Measurements from ENCODE around the gene SSRP1.
"Not testable (repeated sequence)": the region's sequence is repeated elsewhere in the genome, so short reads cannot be mapped to it uniquely, and the experiment has no call there.

The SSRP1 gene

GRCh38 chr11:57297221-57297620 lies 38.5 kb downstream of the SSRP1 start:
- DNase-seq = no peak
- H3K36me3 Mint-ChIP-seq (ENCODE audit: low read depth) = peaks cover 34% of the 10 kb centered on the region
- peaks cover 11% of the 10 kb centered on the region for H3K9me3 Mint-ChIP-seq
- H3K4me1 Mint-ChIP-seq = no peaks in the 10 kb centered on the region
- H3K4me3 Mint-ChIP-seq = no peak overlapping the region
- H3K27ac Mint-ChIP-seq = no peak overlapping the region
- no peak for ATAC-seq
- no peaks in the 10 kb centered on the region for H3K27me3 Mint-ChIP-seq

- not testable (repeated sequence) for ATAC-seq, H3K27ac Mint-ChIP-seq, H3K4me1 Mint-ChIP-seq, H3K27me3 Mint-ChIP-seq, H3K4me3 Mint-ChIP-seq, DNase-seq
- Mint-ChIP-seq H3K9me3 (peaks cover 11% of the 10 kb centered on the region), H3K36me3 (ENCODE audit: low read depth) (peaks cover 26% of the 10 kb centered on the region)
Observed at GRCh38 chr11:57296205-57296604, 39.5 kb downstream of the SSRP1 start.

GRCh38 chr11:57294225-57295131 lies 41.2 kb downstream of the SSRP1 start:
- no peak for DNase-seq
- H3K27ac Mint-ChIP-seq = no peak overlapping the region
- ATAC-seq = no peak
- no peaks in the 10 kb centered on the region for H3K4me1 Mint-ChIP-seq
- H3K4me3 Mint-ChIP-seq = no peak overlapping the region
- peaks cover 2% of the 10 kb centered on the region for H3K27me3 Mint-ChIP-seq
- peaks cover 10% of the 10 kb centered on the region for H3K36me3 Mint-ChIP-seq (ENCODE audit: low read depth)
- peaks cover 7% of the 10 kb centered on the region for H3K9me3 Mint-ChIP-seq

GRCh38 chr11:57290288-57290687 lies 45.4 kb downstream of the SSRP1 start:
- peaks cover 2% of the 10 kb centered on the region for H3K27me3 Mint-ChIP-seq

GRCh38 chr11:57288771-57289579 lies 46.7 kb downstream of the SSRP1 start:
- H3K27ac Mint-ChIP-seq = no peak overlapping the region
- H3K4me3 Mint-ChIP-seq = no peak overlapping the region
- peaks cover 2% of the 10 kb centered on the region for H3K27me3 Mint-ChIP-seq
- DNase-seq (no peak), ATAC-seq (peak; percentile 67)
- no peaks in the 10 kb centered on the region for H3K4me1 Mint-ChIP-seq
- H3K36me3 Mint-ChIP-seq (ENCODE audit: low read depth) = no peaks in the 10 kb centered on the region
- H3K9me3 Mint-ChIP-seq = no peaks in the 10 kb centered on the region

More at GRCh38 chr11:57290288-57290687, 45.4 kb downstream of the SSRP1 start:
- DNase-seq = no peak
- Mint-ChIP-seq H3K4me3 (no peak overlapping the region), H3K36me3 (ENCODE audit: low read depth) (no peaks in the 10 kb centered on the region), H3K4me1 (no peaks in the 10 kb centered on the region), H3K9me3 (no peaks in the 10 kb centered on the region), H3K27ac (no peak overlapping the region)
- ATAC-seq = no peak

GRCh38 chr11:57287884-57288283 lies 47.8 kb downstream of the SSRP1 start:
- Mint-ChIP-seq H3K27me3 (peaks cover 2% of the 10 kb centered on the region), H3K4me1 (no peaks in the 10 kb centered on the region), H3K9me3 (no peaks in the 10 kb centered on the region), H3K27ac (no peak overlapping the region), H3K4me3 (no peak overlapping the region), H3K36me3 (ENCODE audit: low read depth) (no peaks in the 10 kb centered on the region)
- no peak for ATAC-seq
- no peak for DNase-seq

- no peak overlapping the region for H3K27ac Mint-ChIP-seq
- peak; percentile 28 for ATAC-seq
Observed at GRCh38 chr11:57283231-57283990, 52.3 kb downstream of the SSRP1 start.

GRCh38 chr11:57281546-57281945 lies 54.1 kb downstream of the SSRP1 start:
- not testable (repeated sequence) for H3K4me3 Mint-ChIP-seq; H3K36me3 Mint-ChIP-seq (ENCODE audit: low read depth); H3K4me1 Mint-ChIP-seq; ATAC-seq; H3K9me3 Mint-ChIP-seq; DNase-seq; H3K27ac Mint-ChIP-seq
- peaks cover 18% of the 10 kb centered on the region for H3K27me3 Mint-ChIP-seq

More at GRCh38 chr11:57283231-57283990, 52.3 kb downstream of the SSRP1 start:
- no peak for DNase-seq
- no peak overlapping the region for H3K4me3 Mint-ChIP-seq
- H3K9me3 Mint-ChIP-seq = no peaks in the 10 kb centered on the region
- no peaks in the 10 kb centered on the region for H3K36me3 Mint-ChIP-seq (ENCODE audit: low read depth)
- H3K4me1 Mint-ChIP-seq = no peaks in the 10 kb centered on the region
- peaks cover 5% of the 10 kb centered on the region for H3K27me3 Mint-ChIP-seq

GRCh38 chr11:57279116-57279515 lies 56.6 kb downstream of the SSRP1 start:
- Mint-ChIP-seq H3K4me1 (peaks cover 4% of the 10 kb centered on the region), H3K9me3 (peaks cover 3% of the 10 kb centered on the region), H3K27ac (no peak overlapping the region), H3K27me3 (peaks cover 24% of the 10 kb centered on the region), H3K36me3 (ENCODE audit: low read depth) (peaks cover 1% of the 10 kb centered on the region), H3K4me3 (no peak overlapping the region)
- ATAC-seq (no peak), DNase-seq (no peak)

GRCh38 chr11:57278721-57279095 lies 57.0 kb downstream of the SSRP1 start:
- Mint-ChIP-seq H3K9me3 (peaks cover 3% of the 10 kb centered on the region), H3K4me3 (no peak overlapping the region), H3K27ac (no peak overlapping the region), H3K27me3 (peaks cover 24% of the 10 kb centered on the region), H3K36me3 (ENCODE audit: low read depth) (peaks cover 2% of the 10 kb centered on the region), H3K4me1 (peaks cover 4% of the 10 kb centered on the region)
- DNase-seq (no peak), ATAC-seq (no peak)

- no peak overlapping the region for H3K27ac Mint-ChIP-seq
- H3K4me1 Mint-ChIP-seq = peaks cover 4% of the 10 kb centered on the region
- H3K4me3 Mint-ChIP-seq = no peak overlapping the region
- H3K27me3 Mint-ChIP-seq = peaks cover 24% of the 10 kb centered on the region
- H3K36me3 Mint-ChIP-seq (ENCODE audit: low read depth) = peaks cover 2% of the 10 kb centered on the region
- ATAC-seq = peak; percentile 46
- DNase-seq = peak; percentile 46
- peaks cover 8% of the 10 kb centered on the region for H3K9me3 Mint-ChIP-seq
Observed at GRCh38 chr11:57277845-57278720, 57.6 kb downstream of the SSRP1 start.

GRCh38 chr11:57276971-57277675 lies 58.6 kb downstream of the SSRP1 start:
- Mint-ChIP-seq H3K27me3 (peaks cover 24% of the 10 kb centered on the region), H3K4me1 (peaks cover 4% of the 10 kb centered on the region), H3K36me3 (ENCODE audit: low read depth) (peaks cover 2% of the 10 kb centered on the region), H3K27ac (no peak overlapping the region), H3K9me3 (peaks cover 11% of the 10 kb centered on the region), H3K4me3 (no peak overlapping the region)
- DNase-seq (no peak), ATAC-seq (no peak)
